Naive thymus-derived CD4-positive, alpha-beta T cell (primary cell): ENCODE results near the gene DDN. TPM values are rescaled to one million over a fixed set of nuclear protein-coding genes. Genes with fewer than 3 reads are reported as not detected.

Experiments used
- ATAC-seq: fragments of 150-1000 bp; cut with Tn5 transposase; 2 replicates; pipeline ENCODE4 v1.10.0; 2021; ENCODE audit warnings: mild to moderate bottlenecking, moderate library complexity
- CTCF ChIA-PET: fragments of 350-600 bp; sonication (Branson Sonifier 250); formaldehyde crosslinking; loops from one replicate; lab custom pipeline; 2021; ENCODE audit warnings: antibody characterized with exemption; lab: Charles Lee
- POLR2A ChIA-PET: fragments of 350-600 bp; sonication (Branson Sonifier 250); formaldehyde crosslinking; loops from one replicate; lab custom pipeline; 2021; ENCODE audit warnings: antibody characterized with exemption, inconsistent platforms; lab: Charles Lee
- DNase-seq, 9 donors: peaks; one replicate each; pipeline versions ENCODE4 v3.0.0 to v3.0.0-alpha.2; 2020 to 2022; ENCODE audit warnings: mixed read lengths in 1 of 9
- H3K27ac ChIP-seq: one replicate; pipeline ENCODE4 v1.7.0; 2013; ENCODE audit warnings: mild to moderate bottlenecking, low read depth, low read length, moderate library complexity
- H3K27me3 ChIP-seq, 2 donors: one replicate each; pipeline ENCODE4 v1.7.0; 2013; ENCODE audit warnings: low read length in 2 of 2, mild to moderate bottlenecking in 2 of 2, moderate library complexity in 2 of 2; ENCODE audit not compliant: control insufficient read depth in 2 of 2, insufficient read depth in 2 of 2
- H3K36me3 ChIP-seq, 3 experiments: 1 replicate in 2 of 3; 2 replicates in 1 of 3; pipeline ENCODE4 v1.7.0; 2013; ENCODE audit warnings: low read length in 3 of 3, mild to moderate bottlenecking in 3 of 3, moderate library complexity in 1 of 3; ENCODE audit not compliant: insufficient read depth in 3 of 3, control insufficient read depth in 2 of 3
- H3K4me1 ChIP-seq, 2 donors: one replicate each; pipeline ENCODE4 v1.7.0; 2013; ENCODE audit warnings: low read length in 2 of 2, mild to moderate bottlenecking in 2 of 2, moderate library complexity in 1 of 2; ENCODE audit not compliant: control insufficient read depth in 2 of 2, insufficient read depth in 2 of 2
- H3K4me3 ChIP-seq: 2 replicates; pipeline ENCODE4 v1.7.0; 2013; ENCODE audit warnings: mild to moderate bottlenecking, low read length
- H3K9me3 ChIP-seq, 3 experiments: 1 replicate in 2 of 3; 2 replicates in 1 of 3; pipeline ENCODE4 v1.7.0; 2013; ENCODE audit warnings: low read length in 3 of 3; ENCODE audit not compliant: control insufficient read depth in 2 of 3
- H3K27ac Mint-ChIP-seq, 9 donors: one replicate each; pipeline ENCODE4 v1.8.0; 2020 to 2022; ENCODE audit warnings: mixed read lengths in 9 of 9, mild to moderate bottlenecking in 8 of 9, moderate library complexity in 5 of 9, inconsistent platforms in 2 of 9
- H3K27me3 Mint-ChIP-seq, 5 donors: one replicate each; pipeline ENCODE4 v1.8.0; 2021 to 2022; ENCODE audit warnings: mixed read lengths in 5 of 5, mild to moderate bottlenecking in 1 of 5
- H3K36me3 Mint-ChIP-seq, 5 donors: one replicate each; pipeline ENCODE4 v1.8.0; 2020 to 2022; ENCODE audit warnings: mixed read lengths in 5 of 5, mild to moderate bottlenecking in 3 of 5, inconsistent platforms in 1 of 5
- H3K4me1 Mint-ChIP-seq, 7 donors: one replicate each; pipeline ENCODE4 v1.8.0; 2020 to 2022; ENCODE audit warnings: mixed read lengths in 7 of 7, mild to moderate bottlenecking in 3 of 7, inconsistent platforms in 1 of 7
- H3K4me3 Mint-ChIP-seq, 10 donors: one replicate each; pipeline ENCODE4 v1.8.0; 2020 to 2022; ENCODE audit warnings: mild to moderate bottlenecking in 10 of 10, mixed read lengths in 10 of 10, moderate library complexity in 6 of 10, inconsistent platforms in 2 of 10
- H3K9me3 Mint-ChIP-seq, 11 donors: one replicate each; pipeline ENCODE4 v1.8.0; 2020 to 2022; ENCODE audit warnings: mixed read lengths in 11 of 11, mild to moderate bottlenecking in 4 of 11, inconsistent platforms in 1 of 11, moderate library complexity in 1 of 11
- intact Hi-C, 2 donors: fragments of 100-400 bp; cut with micrococcal nuclease; formaldehyde crosslinking; loops; one replicate each; pipeline ENCODE4 v1.15.1; 2023
- polyA plus RNA-seq, 2 donors: library from polyadenylated mRNA; unstranded; fragments of 300-500 nt; fragmentation: Illumina TruSeq; gene quantifications; one replicate each; pipeline ENCODE4 v1.2.3, GENCODE V29; 2021
- total RNA-seq, 6 experiments: library from RNA in 5 of 6; stranded (reverse) in 5 of 6; gene quantifications; 1 replicate in 5 of 6; 2 replicates in 1 of 6; pipeline ENCODE4 v1.2.3 and lab custom pipeline; 2021 to 2026

DDN gene
- total and polyA plus RNA-seq, 7 experiments from 2014 or later, result 0.19 to 0.71 (median 0.27) TPM; not detected in 4

- Mint-ChIP-seq H3K27ac (peak within 1 kb of the TSS; percentile 96 to 100 (median 99)), H3K27me3 (no peaks in the 10 kb centered on the region), H3K4me1 (peaks cover 23 to 53% (median 45%) of the 10 kb centered on the region in 7 donors), H3K4me3 (peak within 1 kb of the TSS; percentile 79 to 98 (median 94)), H3K9me3 (no peaks in the 10 kb centered on the region), H3K36me3 (peaks cover 12 to 32% (median 22%) of the 10 kb centered on the region in 5 donors)
- Histone ChIP-seq H3K36me3 (peaks cover 0 to 26% (median 0%) of the 10 kb centered on the region in 3 experiments), H3K4me1 (peaks cover 16 to 19% of the 10 kb centered on the region in 2 donors), H3K4me3 (peak within 1 kb of the TSS; percentile 78), H3K9me3 (no peaks in the 10 kb centered on the region), H3K27ac (peak within 1 kb of the TSS; percentile 86), H3K27me3 (no peaks in the 10 kb centered on the region)
- peak; percentile 93 to 98 (median 97) for DNase-seq
- POLR2A ChIA-PET, result interaction anchor here (0.6 to 1.2 kb wide), 3 partner anchors 15 to 31 kb away, joined by 3 to 5 read pairs (median 3); no protein-coding TSS in a partner anchor
- CTCF ChIA-PET, result interaction anchor here (0.7 kb wide), 1 partner anchor 27 kb away, joined by 3 read pairs; no protein-coding TSS in a partner anchor
- peak; percentile 94 for ATAC-seq
- intact Hi-C loops, result loop anchor here (1.0 kb wide), 15 partner anchors 22 to 302 kb away; partner anchors contain the start of genes DDX23 (in 2 of the 2), KMT2D (in 2 of the 2), ARF3 (in 1 of the 2) and CACNB3 (in 1 of the 2)
Observed at GRCh38 chr12:49018261-49019119, 19.3 kb upstream of the DDN start, which contains the start of gene PRKAG1. PRKAG1 (minus strand) TSS chr12:49018776; CDS start chr12:49018740, 36 bp downstream.

- DNase-seq (peak in 2 of 9 donors; percentile 12 to 60), ATAC-seq (no peak)
- peak overlapping the region; percentile 78 for H3K4me3 ChIP-seq
- H3K4me3 Mint-ChIP-seq, result peak overlapping the region; percentile 79 to 98 (median 94)
- no peaks in the 10 kb centered on the region for H3K27me3 ChIP-seq
- no peaks in the 10 kb centered on the region for H3K27me3 Mint-ChIP-seq
- H3K4me1 Mint-ChIP-seq, result peaks cover 23 to 53% (median 45%) of the 10 kb centered on the region in 7 donors
- H3K4me1 ChIP-seq, result peaks cover 16 to 19% of the 10 kb centered on the region in 2 donors
- peaks cover 0 to 22% (median 1%) of the 10 kb centered on the region in 3 experiments for H3K36me3 ChIP-seq
- peak overlapping the region; percentile 96 to 100 (median 99) for H3K27ac Mint-ChIP-seq
- no peaks in the 10 kb centered on the region for H3K9me3 Mint-ChIP-seq
- intact Hi-C loops, result loop anchor here (1.0 kb wide), 15 partner anchors 22 to 302 kb away; partner anchors contain the start of genes DDX23 (in 2 of the 2), KMT2D (in 2 of the 2), ARF3 (in 1 of the 2) and CACNB3 (in 1 of the 2)
- no peaks in the 10 kb centered on the region for H3K9me3 ChIP-seq
- H3K27ac ChIP-seq, result peak overlapping the region; percentile 86
- CTCF ChIA-PET, result no interaction called here
- H3K36me3 Mint-ChIP-seq, result peaks cover 11 to 31% (median 22%) of the 10 kb centered on the region in 5 donors
- POLR2A ChIA-PET, result interaction anchor here (0.6 to 1.2 kb wide), 3 partner anchors 14 to 30 kb away, joined by 3 to 5 read pairs (median 3); no protein-coding TSS in a partner anchor
Observed at GRCh38 chr12:49017891-49018260, 18.7 kb upstream of the DDN start.

DNA sequence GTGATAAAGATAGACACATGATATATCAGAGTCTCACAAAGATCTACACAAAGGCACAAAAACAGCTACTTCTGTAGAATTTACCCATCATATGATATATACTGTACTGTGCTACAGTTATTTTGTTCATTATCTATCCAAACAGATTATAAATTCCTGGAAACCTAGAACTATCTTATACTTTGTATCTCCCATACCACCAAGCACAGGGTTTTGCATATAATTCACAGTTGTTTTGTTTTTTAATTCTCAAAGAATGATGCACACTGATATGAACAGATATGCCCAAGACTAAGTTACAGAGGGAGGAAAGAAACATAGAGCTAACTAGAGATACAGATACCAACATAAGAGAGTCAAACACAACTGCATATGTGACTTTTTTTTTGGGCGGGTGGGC, 16.0 kb upstream of the DDN start:
- Mint-ChIP-seq H3K4me3 (peak overlapping the region in 3 of 10 donors; percentile 6 to 51 (median 33)), H3K4me1 (peaks cover 23 to 52% (median 45%) of the 10 kb centered on the region in 7 donors)
- no peaks in the 10 kb centered on the region for H3K27me3 ChIP-seq

GRCh38 chr12:49014547-49014946, 15.4 kb upstream of the DDN start:
- Mint-ChIP-seq H3K27me3 (peaks cover 0 to 3% (median 0%) of the 10 kb centered on the region in 5 donors), H3K36me3 (peaks cover 6 to 47% (median 28%) of the 10 kb centered on the region in 5 donors), H3K4me3 (no peak overlapping the region), H3K9me3 (no peaks in the 10 kb centered on the region), H3K27ac (no peak overlapping the region), H3K4me1 (peaks cover 23 to 47% (median 40%) of the 10 kb centered on the region in 7 donors)
- DNase-seq, result no peak
- Histone ChIP-seq H3K4me1 (peaks cover 15% of the 10 kb centered on the region in 2 donors), H3K9me3 (no peaks in the 10 kb centered on the region), H3K27me3 (no peaks in the 10 kb centered on the region), H3K36me3 (peaks cover 5 to 33% (median 20%) of the 10 kb centered on the region in 3 experiments), H3K4me3 (no peak overlapping the region), H3K27ac (no peak overlapping the region)
- POLR2A ChIA-PET, result interaction anchor here (1.1 kb wide), 1 partner anchor 17 kb away, joined by 3 read pairs; no protein-coding TSS in a partner anchor
- ATAC-seq, result no peak
- CTCF ChIA-PET, result interaction anchor here (0.5 to 2.9 kb wide), 3 partner anchors 13 to 225 kb away, joined by 3 to 10 read pairs (median 4); no protein-coding TSS in a partner anchor
- intact Hi-C loops, result no loop called here

More for the DNA sequence above, 16.0 kb upstream of the DDN start:
- intact Hi-C loops, result no loop called here
- Mint-ChIP-seq H3K36me3 (peaks cover 6 to 41% (median 23%) of the 10 kb centered on the region in 5 donors), H3K27me3 (no peaks in the 10 kb centered on the region), H3K9me3 (no peaks in the 10 kb centered on the region), H3K27ac (peak overlapping the region in 2 of 9 donors; percentile 20 to 65)
- no peaks in the 10 kb centered on the region for H3K9me3 ChIP-seq
- DNase-seq, result no peak
- ATAC-seq, result no peak
- no peak overlapping the region for H3K4me3 ChIP-seq
- H3K27ac ChIP-seq, result no peak overlapping the region
- H3K36me3 ChIP-seq, result peaks cover 5 to 29% (median 17%) of the 10 kb centered on the region in 3 experiments
- H3K4me1 ChIP-seq, result peaks cover 16 to 19% of the 10 kb centered on the region in 2 donors
- CTCF ChIA-PET, result interaction anchor here (0.5 to 2.9 kb wide), 3 partner anchors 27 to 225 kb away, joined by 3 to 10 read pairs (median 3); no protein-coding TSS in a partner anchor
- POLR2A ChIA-PET, result interaction anchor here (0.6 to 1.1 kb wide), 3 partner anchors 18 to 147 kb away, joined by 3 to 4 read pairs (median 3); no protein-coding TSS in a partner anchor

- no peak for DNase-seq
- Histone ChIP-seq H3K27me3 (no peaks in the 10 kb centered on the region), H3K27ac (no peak overlapping the region), H3K9me3 (no peaks in the 10 kb centered on the region), H3K36me3 (peaks cover 5 to 41% (median 20%) of the 10 kb centered on the region in 3 experiments), H3K4me3 (no peak overlapping the region), H3K4me1 (peaks cover 12 to 13% of the 10 kb centered on the region in 2 donors)
- Mint-ChIP-seq H3K4me1 (peaks cover 17 to 38% (median 33%) of the 10 kb centered on the region in 7 donors), H3K27me3 (peaks cover 0 to 3% (median 0%) of the 10 kb centered on the region in 5 donors), H3K4me3 (no peak overlapping the region), H3K9me3 (no peaks in the 10 kb centered on the region), H3K27ac (no peak overlapping the region), H3K36me3 (peaks cover 8 to 56% (median 33%) of the 10 kb centered on the region in 5 donors)
- CTCF ChIA-PET, result interaction anchor here (1.2 to 2.9 kb wide), 2 partner anchors 12 to 25 kb away, joined by 4 to 10 read pairs; no protein-coding TSS in a partner anchor
- POLR2A ChIA-PET, result no interaction called here
- intact Hi-C loops, result no loop called here
- ATAC-seq, result no peak
Observed at GRCh38 chr12:49013428-49013827, 14.3 kb upstream of the DDN start.

DNA sequence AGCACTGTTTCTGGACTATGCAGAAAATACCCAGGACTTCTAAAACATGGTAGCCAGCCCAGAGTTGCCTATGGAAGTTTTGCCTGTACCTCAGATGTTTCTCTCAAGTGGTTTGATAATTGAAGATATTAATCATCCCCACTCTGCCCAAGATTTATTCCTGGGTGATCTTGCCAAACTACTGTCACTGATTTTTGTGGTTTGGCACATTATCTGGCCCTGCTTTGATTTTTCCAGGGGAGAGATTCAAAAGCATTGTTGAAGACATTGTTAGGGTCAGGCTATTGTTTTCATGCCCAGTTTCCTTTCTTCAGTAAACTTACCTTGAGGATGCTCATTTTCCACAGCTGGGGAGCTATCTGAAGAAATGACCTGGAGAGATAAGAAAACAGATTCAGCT, 13.6 kb upstream of the DDN start:
- Histone ChIP-seq H3K36me3 (peaks cover 5 to 44% (median 20%) of the 10 kb centered on the region in 3 experiments), H3K4me1 (peaks cover 9 to 10% of the 10 kb centered on the region in 2 donors), H3K27me3 (no peaks in the 10 kb centered on the region), H3K4me3 (no peak overlapping the region), H3K9me3 (no peaks in the 10 kb centered on the region), H3K27ac (no peak overlapping the region)
- POLR2A ChIA-PET, result no interaction called here
- DNase-seq (no peak), ATAC-seq (no peak)
- no peaks in the 10 kb centered on the region for H3K9me3 Mint-ChIP-seq
- intact Hi-C loops, result no loop called here
- peaks cover 11 to 63% (median 39%) of the 10 kb centered on the region in 5 donors for H3K36me3 Mint-ChIP-seq
- CTCF ChIA-PET, result no interaction called here
- H3K27ac Mint-ChIP-seq, result no peak overlapping the region
- peaks cover 15 to 33% (median 30%) of the 10 kb centered on the region in 7 donors for H3K4me1 Mint-ChIP-seq
- peaks cover 0 to 3% (median 0%) of the 10 kb centered on the region in 5 donors for H3K27me3 Mint-ChIP-seq
- H3K4me3 Mint-ChIP-seq, result no peak overlapping the region
